Measurements from ENCODE around the gene KIRREL1.

The KIRREL1 gene

DNA sequence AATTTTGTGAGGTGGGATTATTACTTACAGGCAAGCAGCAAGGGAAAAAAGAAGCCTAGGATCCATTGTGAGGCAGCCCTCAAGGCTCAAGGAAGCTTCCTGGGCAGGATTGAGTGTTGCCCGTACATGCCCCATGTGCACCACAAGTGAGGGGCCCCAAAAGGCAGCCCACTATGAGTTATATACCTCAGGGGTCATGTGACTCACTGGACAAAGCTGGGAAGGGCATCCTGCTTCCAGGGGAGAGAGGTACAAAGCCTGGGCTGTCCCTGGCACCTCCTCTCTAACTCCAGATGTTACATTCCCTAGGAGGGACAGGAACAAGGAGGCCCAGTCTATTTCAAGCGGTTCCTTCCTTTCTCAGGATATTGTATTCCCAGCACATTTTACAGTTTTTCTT is 153.3 kb downstream of the KIRREL1 start:
- no peak for DNase-seq (ENCODE audit: low read depth)

DNA sequence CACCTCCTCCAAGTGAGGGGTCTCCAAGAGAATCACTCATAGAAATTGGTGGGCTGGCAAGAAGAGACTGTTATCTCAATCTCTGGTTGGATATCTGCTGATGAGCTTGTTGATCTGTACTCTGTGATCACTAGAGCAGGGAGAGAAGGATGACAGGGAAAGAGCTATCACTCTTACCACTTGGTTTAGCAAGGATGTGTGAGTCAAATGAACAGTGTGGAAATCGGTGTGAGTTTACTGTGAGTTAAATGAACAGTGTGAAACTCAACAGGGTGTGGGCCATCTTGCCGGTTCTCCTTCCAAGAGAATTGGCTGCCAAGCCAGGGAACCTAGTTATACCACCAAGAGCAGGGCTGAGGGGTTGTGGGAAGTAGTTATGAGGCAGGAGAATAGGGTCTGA is 154.0 kb downstream of the KIRREL1 start:
- no peak for DNase-seq (ENCODE audit: low read depth)

- no peak for DNase-seq (ENCODE audit: low read depth)
Observed at GRCh38 chr1:158147869-158148268, 154.4 kb downstream of the KIRREL1 start.

DNA sequence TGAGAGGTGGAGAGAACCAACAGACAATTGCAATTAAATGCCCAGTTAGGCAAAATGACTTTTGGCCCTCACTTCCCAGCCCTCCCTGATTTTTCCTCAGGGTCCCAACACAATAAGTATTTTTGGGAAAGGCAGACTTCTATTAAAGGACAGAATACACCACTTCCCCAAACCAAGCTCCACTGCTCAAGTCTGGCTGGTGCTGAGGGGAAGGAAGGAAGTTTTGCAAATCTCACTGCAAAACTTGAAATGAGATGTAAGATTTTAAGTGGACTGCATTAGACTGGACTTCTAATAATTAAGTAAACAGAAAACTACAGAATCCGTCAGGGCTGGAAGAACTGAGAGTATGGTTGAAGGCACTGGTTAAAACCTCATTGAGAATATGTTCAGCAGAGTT is 155.0 kb downstream of the KIRREL1 start:
- no peak for DNase-seq (ENCODE audit: low read depth)

GRCh38 chr1:158149175-158149574 is 155.7 kb downstream of the KIRREL1 start:
- no peak for DNase-seq (ENCODE audit: low read depth)
